OCI-LY3 (cell line): Measurements from ENCODE around the gene NR2C2.

Experiments
- CTCF ChIP-seq: fragments of 200-600, 300-600 bp; sonication (generic); IDR thresholded peaks from 2 replicates; pipeline ENCODE4 v1.5.1; 2014; ENCODE audit warnings: antibody characterized with exemption, low read length, low read depth
- EZH2phosphoT487 ChIP-seq: fragments of 200-600 bp; shearing (Covaris generic); IDR thresholded peaks from 2 replicates; pipeline ENCODE4 v1.6.1; 2018; ENCODE audit warnings: antibody characterized with exemption, mixed run types, low read depth

- no peak for TF ChIP-seq CTCF
- no peak for TF ChIP-seq EZH2phosphoT487
Observed at GRCh38 chr3:14926592-14926991, 20.8 kb upstream of the NR2C2 start.
